Left cardiac atrium (tissue), 4 donors: ENCODE results near the gene TRNAU1AP. TPM values are rescaled to one million over a fixed set of nuclear protein-coding genes. Genes with fewer than 3 reads are reported as not detected.
"Not testable (repeated sequence)": the region's sequence is repeated elsewhere in the genome, so short reads cannot be mapped to it uniquely, and the experiment has no call there.

Source experiments
- ATAC-seq, 2 donors: fragments of 200-7000 bp; cut with Tn5 transposase; one replicate each; pipeline ENCODE4 v1.9.1; 2020; ENCODE audit warnings: mild to moderate bottlenecking in 2 of 2, moderate library complexity in 2 of 2
- DNase-seq: peaks from one replicate; pipeline ENCODE4 v3.0.0-alpha.2; 2020
- intact Hi-C, 2 donors: fragments of 100-400 bp; cut with DNase I; formaldehyde crosslinking; loops; one replicate each; pipeline versions ENCODE4 v1.14.1 to v1.15.1; 2022 to 2023
- long read RNA-seq: library from polyadenylated mRNA; unstranded; transcript quantifications from one replicate; pipeline ENCODE4 v2.0.0, GENCODE V29; 2021
- total RNA-seq, 2 donors: library from RNA; stranded (reverse); fragmentation: NEBNext Ultra II Directional; extraction: Animal tissue kit (Norgen Biotek cat#: 25700); gene quantifications; one replicate each; pipeline ENCODE4 v1.2.1, GENCODE V29; 2021
- donor health status: DM: no; HTN: yes; CAD: no.
- donor health status: DM: no; HTN: yes; CAD: no; lungs with severe emphysema.
- donor health status: DM: yes; HTN: yes; CAD: no.
- donor health status: Dilated cardiomyopathy.

TRNAU1AP gene
- total RNA-seq = 10 to 100 TPM; 15.5 TPM
- long read RNA-seq, partial matches to known transcripts = 1 of 6 reads
- long read RNA-seq, other reads (novel, unspliced or antisense) = 1 of 6 reads

- intact Hi-C loops = no loop called here
- DNase-seq = peak; percentile 97
- peak; percentile 99 for ATAC-seq
Observed at GRCh38 chr1:28552758-28553663, at the start of gene TRNAU1AP. TSS of gene TRNAU1AP (plus strand) at chr1:28553085. CDS start at chr1:28553111, 26 bp downstream.

GRCh38 chr1:28503117-28503516 lies 49.8 kb upstream of the TRNAU1AP start:
- ATAC-seq = no peak
- DNase-seq = no peak
- intact Hi-C loops = no loop called here

- intact Hi-C loops = no loop called here
- peak; percentile 98 for DNase-seq
- ATAC-seq = peak; percentile 96 to 98
Observed at GRCh38 chr1:28505406-28506187, 47.3 kb upstream of the TRNAU1AP start, which contains the start of gene RCC1. TSS of gene RCC1 (plus strand) at chr1:28506043. CDS start at chr1:28529867, 23,824 bp downstream.

GRCh38 chr1:28506907-28507246 lies 46.0 kb upstream of the TRNAU1AP start:
- DNase-seq = no peak
- ATAC-seq = no peak
- intact Hi-C loops = no loop called here

- DNase-seq (no peak), ATAC-seq (peak in 1 of 2 donors; percentile 3)
- intact Hi-C loops = no loop called here
Observed at GRCh38 chr1:28507247-28507645, 45.6 kb upstream of the TRNAU1AP start.

- ATAC-seq = no peak
- intact Hi-C loops = no loop called here
- no peak for DNase-seq
Observed at GRCh38 chr1:28507646-28508434, 45.0 kb upstream of the TRNAU1AP start.

- intact Hi-C loops = no loop called here
- DNase-seq (no peak), ATAC-seq (no peak)
Observed at GRCh38 chr1:28508435-28508754, 44.5 kb upstream of the TRNAU1AP start.

GRCh38 chr1:28509705-28510272 lies 43.1 kb upstream of the TRNAU1AP start:
- ATAC-seq (no peak), DNase-seq (no peak)
- intact Hi-C loops = no loop called here

- no peak for ATAC-seq
- no peak for DNase-seq
- intact Hi-C loops = no loop called here
Observed at GRCh38 chr1:28510273-28510969, 42.5 kb upstream of the TRNAU1AP start.

GRCh38 chr1:28510970-28511440 lies 41.9 kb upstream of the TRNAU1AP start:
- intact Hi-C loops = no loop called here
- no peak for DNase-seq
- no peak for ATAC-seq

GRCh38 chr1:28512058-28512611 lies 40.8 kb upstream of the TRNAU1AP start:
- intact Hi-C loops = no loop called here

GRCh38 chr1:28514445-28514933 lies 38.4 kb upstream of the TRNAU1AP start:
- ATAC-seq, DNase-seq, intact Hi-C loops: not testable (repeated sequence)

More at GRCh38 chr1:28512058-28512611, 40.8 kb upstream of the TRNAU1AP start:
- ATAC-seq = no peak
- DNase-seq = no peak

GRCh38 chr1:28516518-28516956 lies 36.3 kb upstream of the TRNAU1AP start:
- ATAC-seq (no peak), DNase-seq (no peak)

GRCh38 chr1:28517649-28517999 lies 35.3 kb upstream of the TRNAU1AP start:
- ATAC-seq (peak in 1 of 2 donors; percentile 14), DNase-seq (no peak)
- intact Hi-C loops = loop anchor here (5.0 kb wide), 2 partner anchors 85 to 360 kb away; no protein-coding TSS in a partner anchor

More at GRCh38 chr1:28516518-28516956, 36.3 kb upstream of the TRNAU1AP start:
- intact Hi-C loops = loop anchor here (5.0 kb wide), 2 partner anchors 86 to 361 kb away; no protein-coding TSS in a partner anchor

- intact Hi-C loops = loop anchor here (2.0 to 5.0 kb wide), 3 partner anchors 84 to 359 kb away; no protein-coding TSS in a partner anchor
- DNase-seq = peak; percentile 94
- peak; percentile 91 to 95 for ATAC-seq
Observed at GRCh38 chr1:28518000-28518744, 34.7 kb upstream of the TRNAU1AP start.

GRCh38 chr1:28518745-28519341 lies 34.0 kb upstream of the TRNAU1AP start:
- DNase-seq (no peak), ATAC-seq (no peak)
- intact Hi-C loops = loop anchor here (2.0 to 5.0 kb wide), 3 partner anchors 83 to 358 kb away; no protein-coding TSS in a partner anchor
